Small intestine (tissue), 7 donors: ENCODE measurements around the gene NFE2L1. TPM values are rescaled to one million over a fixed set of nuclear protein-coding genes. Genes with fewer than 3 reads are reported as not detected.

Experiments used
- DNase-seq, 2 donors: peaks; one replicate each; pipeline versions ENCODE4 v3.0.0 to v3.0.0-alpha.2; 2013
- FAIRE-seq: peaks from 2 replicates; lab custom pipeline; 2012; peaks lifted over from hg19 to GRCh38; lab: Jason Lieb, UNC
- H3K27ac ChIP-seq, 3 donors: one replicate each; pipeline ENCODE4 v1.5.1; 2013; ENCODE audit warnings: low read length in 2 of 3, mild to moderate bottlenecking in 2 of 3, control low read depth in 1 of 3, inconsistent platforms in 1 of 3, low read depth in 1 of 3, moderate library complexity in 1 of 3
- H3K27me3 ChIP-seq, 3 donors: one replicate each; pipeline ENCODE4 v1.6.1; 2013; ENCODE audit warnings: low read length in 3 of 3, inconsistent platforms in 1 of 3; ENCODE audit not compliant: control insufficient read depth in 3 of 3, insufficient read depth in 3 of 3
- H3K36me3 ChIP-seq, 3 donors: one replicate each; pipeline ENCODE4 v1.6.1; 2013; ENCODE audit warnings: low read length in 3 of 3, inconsistent platforms in 1 of 3, low read depth in 1 of 3, mild to moderate bottlenecking in 1 of 3, moderate library complexity in 1 of 3; ENCODE audit not compliant: control insufficient read depth in 3 of 3, insufficient read depth in 2 of 3
- H3K4me1 ChIP-seq, 3 donors: one replicate each; pipeline ENCODE4 v1.6.1; 2013; ENCODE audit warnings: low read length in 2 of 3, inconsistent platforms in 1 of 3, low read depth in 1 of 3, mild to moderate bottlenecking in 1 of 3, moderate library complexity in 1 of 3; ENCODE audit not compliant: control insufficient read depth in 3 of 3, insufficient read depth in 2 of 3
- H3K4me3 ChIP-seq, 3 donors: one replicate each; pipeline ENCODE4 v1.5.1; 2013; ENCODE audit warnings: low read length in 3 of 3, control low read depth in 1 of 3, inconsistent platforms in 1 of 3, low read depth in 1 of 3, mild to moderate bottlenecking in 1 of 3, moderate library complexity in 1 of 3
- H3K9me3 ChIP-seq, 2 donors: one replicate each; pipeline ENCODE4 v1.6.1; 2013; ENCODE audit warnings: low read depth in 1 of 2, low read length in 1 of 2; ENCODE audit not compliant: control insufficient read depth in 2 of 2, insufficient read depth in 1 of 2
- WGBS, 3 donors: extraction: QIAGEN DNeasy Blood & Tissue Kit; methylation state at CpG; one replicate each; pipeline ENCODE4 v1.1.7; 2013; 5-methylcytosine and 5-hydroxymethylcytosine counted together
- polyA plus RNA-seq, 4 donors: library from polyadenylated mRNA; stranded (reverse) in 3 of 4; unstranded in 1 of 4; fragments of 200-250 nt in 3 of 4; fragments of 120-200 nt in 1 of 4; gene quantifications; one replicate each; pipeline versions ENCODE4 v1.2.1 to v1.2.3, GENCODE V29; 2013
- donor health status: healthy with polysubstance abuse.
- donor health status: control.
- donor health status: control.
- donor health status: Bipolar disorder and iron deficiency.
- donor health status: healthy.

The NFE2L1 gene
- polyA plus RNA-seq, 4 donors, result 52.1 to 110 (median 74.6) TPM

DNA sequence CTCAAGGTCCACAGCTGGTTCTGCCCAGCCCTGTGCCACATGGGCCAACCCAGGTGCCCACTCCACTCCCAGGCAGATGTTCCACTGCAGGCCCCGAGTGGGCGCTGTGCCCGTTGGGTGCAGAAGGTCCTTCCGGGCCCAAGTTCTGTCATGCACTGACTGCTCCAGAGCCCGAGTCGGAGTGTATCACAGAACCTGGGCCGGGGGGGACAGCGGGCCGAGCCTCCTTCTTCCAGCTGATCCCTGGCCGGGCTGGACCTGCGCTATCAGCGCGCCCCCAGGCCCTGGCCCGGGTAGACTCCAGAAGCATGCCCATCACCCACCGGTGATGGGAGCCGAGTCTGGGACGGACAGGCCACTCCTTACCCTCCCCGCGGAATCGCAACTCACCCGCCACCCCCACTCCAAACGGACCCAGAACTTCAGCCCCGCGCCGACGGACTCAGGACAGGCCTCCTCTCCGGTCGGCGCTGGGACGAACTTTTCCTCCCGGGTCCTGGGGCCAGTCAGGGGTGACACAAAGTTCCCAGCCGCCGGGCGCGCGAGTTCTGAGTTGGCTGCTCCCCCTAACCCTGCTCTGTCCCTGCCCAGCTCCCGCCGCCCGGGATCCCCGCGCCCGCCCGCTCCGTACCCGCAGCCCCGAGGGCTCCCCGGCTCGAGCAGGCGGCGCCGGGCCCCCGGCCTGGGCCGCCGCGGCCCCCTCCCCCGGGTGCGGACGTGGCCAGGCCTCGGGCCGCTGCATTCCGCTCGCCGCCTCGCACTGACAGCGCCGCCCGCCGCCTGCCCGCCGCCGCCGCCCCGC is 10.9 kb upstream of the NFE2L1 start, which contains the start of gene COPZ2:
TSS of gene COPZ2 (minus strand) at position 762 of the 802 bp plus-strand sequence. CDS start at position 742, 20 bp downstream.
- Histone ChIP-seq H3K27me3 (peaks cover 0 to 53% (median 7%) of the 10 kb centered on the region in 3 donors), H3K27ac (peak within 1 kb of the TSS in 1 of 3 donors; percentile 32), H3K4me3 (peak within 1 kb of the TSS; percentile 59 to 62 (median 60)), H3K9me3 (no peaks in the 10 kb centered on the region), H3K4me1 (peaks cover 0 to 11% (median 6%) of the 10 kb centered on the region in 3 donors), H3K36me3 (peaks cover 0 to 6% (median 0%) of the 10 kb centered on the region in 3 donors)
- 1 to 2% (median 1%) methylated on average over 40 to 73 of the region's 73 CpGs for WGBS, 3 donors
- FAIRE-seq, result no peak
- peak; percentile 31 to 53 for DNase-seq

GRCh38 chr17:48037838-48038323 is 10.3 kb upstream of the NFE2L1 start:
- H3K4me1 ChIP-seq, result peaks cover 0 to 11% (median 6%) of the 10 kb centered on the region in 3 donors
- peaks cover 0 to 6% (median 0%) of the 10 kb centered on the region in 3 donors for H3K36me3 ChIP-seq
- FAIRE-seq (no peak), DNase-seq (peak in 1 of 2 donors; percentile 27)
- H3K9me3 ChIP-seq, result no peaks in the 10 kb centered on the region
- H3K4me3 ChIP-seq, result peak overlapping the region; percentile 10 to 62 (median 12)
- WGBS, 3 donors, result 9% methylated on average over 16 to 19 of the region's 19 CpGs
- no peak overlapping the region for H3K27ac ChIP-seq
- peaks cover 0 to 53% (median 7%) of the 10 kb centered on the region in 3 donors for H3K27me3 ChIP-seq

GRCh38 chr17:48038687-48039086 is 9.5 kb upstream of the NFE2L1 start:
- DNase-seq (no peak), FAIRE-seq (no peak)
- H3K4me3 ChIP-seq, result no peak overlapping the region
- H3K27me3 ChIP-seq, result peaks cover 0 to 45% (median 7%) of the 10 kb centered on the region in 3 donors
- peaks cover 0 to 11% (median 6%) of the 10 kb centered on the region in 3 donors for H3K4me1 ChIP-seq
- H3K27ac ChIP-seq, result no peak overlapping the region
- no peaks in the 10 kb centered on the region for H3K9me3 ChIP-seq
- WGBS, 3 donors, result 79 to 90% (median 81%) methylated on average over 2 of the region's 2 CpGs
- peaks cover 0 to 4% (median 0%) of the 10 kb centered on the region in 3 donors for H3K36me3 ChIP-seq

DNA sequence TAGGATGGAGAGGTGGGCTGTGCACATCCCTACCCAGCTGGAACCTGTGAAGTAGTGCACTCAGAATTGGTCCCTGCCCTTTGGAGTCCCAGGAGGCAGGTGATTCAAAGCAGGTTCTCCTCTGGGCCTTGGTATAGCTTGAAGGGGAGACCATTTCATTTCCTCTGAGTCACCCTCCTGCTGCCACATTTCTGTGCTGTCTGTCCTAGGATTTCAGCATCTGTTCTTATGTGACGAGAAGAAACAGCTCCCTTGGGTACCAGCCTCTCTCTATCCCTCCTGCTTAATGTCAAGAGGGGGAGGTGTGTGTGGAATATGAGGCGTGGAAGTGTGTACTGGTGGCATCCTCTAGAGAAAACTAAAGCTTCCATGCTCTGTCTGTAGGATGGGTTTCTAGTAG is 5.0 kb upstream of the NFE2L1 start:
- H3K4me3 ChIP-seq, result no peak overlapping the region
- FAIRE-seq, result no peak
- H3K4me1 ChIP-seq, result peaks cover 0 to 9% (median 4%) of the 10 kb centered on the region in 3 donors
- H3K9me3 ChIP-seq, result no peaks in the 10 kb centered on the region
- H3K36me3 ChIP-seq, result no peaks in the 10 kb centered on the region
- H3K27ac ChIP-seq, result no peak overlapping the region
- DNase-seq, result no peak
- H3K27me3 ChIP-seq, result peaks cover 0 to 15% (median 0%) of the 10 kb centered on the region in 3 donors
- WGBS, 3 donors, result 82 to 92% (median 90%) methylated on average over 2 of the region's 2 CpGs

GRCh38 chr17:48044851-48045250 is 3.3 kb upstream of the NFE2L1 start:
- no peak for FAIRE-seq
- 90 to 94% (median 91%) methylated on average over 4 of the region's 4 CpGs for WGBS, 3 donors

DNA sequence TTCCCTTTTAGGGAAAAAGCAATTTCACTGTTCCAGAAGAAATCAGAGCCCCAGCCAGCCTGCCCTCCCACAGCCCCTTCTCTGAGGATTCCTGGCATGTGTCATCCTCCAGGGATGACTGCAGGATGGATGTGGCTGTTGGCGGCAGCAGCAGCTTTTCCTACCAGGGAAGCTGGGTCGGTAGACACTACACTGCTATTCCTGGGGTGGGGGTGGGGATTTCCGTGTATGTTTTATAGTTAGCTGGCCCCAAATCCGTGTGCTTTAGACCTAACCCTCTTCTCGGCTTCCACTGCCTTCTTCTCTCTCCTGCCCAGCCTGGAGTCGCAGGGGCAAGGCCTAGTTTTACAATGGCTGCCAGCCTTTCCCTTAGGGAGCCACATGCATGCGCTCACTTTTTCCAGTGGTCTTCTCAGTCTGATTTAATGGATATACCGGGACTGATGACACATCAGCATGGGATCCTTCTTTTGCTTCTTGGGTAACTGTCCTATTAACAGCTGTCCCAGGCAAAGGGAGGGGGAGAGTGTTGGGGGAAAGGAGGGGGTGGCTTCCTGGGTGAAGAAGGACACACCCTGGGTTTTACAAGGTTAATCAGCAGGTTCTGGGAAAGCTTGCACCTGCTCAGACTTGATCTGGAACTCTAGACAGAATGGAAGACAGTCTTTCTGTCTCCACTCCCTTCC is 2.7 kb upstream of the NFE2L1 start:
- DNase-seq, result peak in 1 of 2 donors; percentile 38
- H3K27ac ChIP-seq, result no peak overlapping the region

More at GRCh38 chr17:48044851-48045250, 3.3 kb upstream of the NFE2L1 start:
- Histone ChIP-seq H3K27ac (no peak overlapping the region), H3K4me1 (peaks cover 0 to 12% (median 4%) of the 10 kb centered on the region in 3 donors), H3K27me3 (no peaks in the 10 kb centered on the region), H3K36me3 (no peaks in the 10 kb centered on the region), H3K4me3 (no peak overlapping the region), H3K9me3 (no peaks in the 10 kb centered on the region)
- DNase-seq, result no peak

DNA sequence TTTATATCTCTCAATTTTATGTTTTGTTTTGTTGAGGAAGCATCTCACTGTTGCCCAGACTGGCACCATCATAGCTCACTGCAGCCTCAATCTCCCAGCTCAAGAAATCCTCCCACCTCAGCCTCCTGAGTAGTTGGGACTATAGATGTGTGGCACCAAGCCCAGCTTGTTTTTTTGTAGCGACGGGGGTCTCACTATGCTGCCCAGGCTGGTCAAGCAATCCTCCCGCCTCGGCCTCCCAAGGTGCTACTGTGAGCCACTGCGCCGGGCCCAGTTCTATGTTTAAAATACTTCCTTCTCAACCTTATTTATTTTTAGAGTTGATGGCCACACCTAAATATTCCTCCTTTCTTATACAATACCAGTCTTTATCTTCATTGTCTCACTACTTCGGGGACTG is 1.9 kb upstream of the NFE2L1 start:
- Histone ChIP-seq H3K36me3 (peaks cover 0 to 10% (median 0%) of the 10 kb centered on the region in 3 donors), H3K4me1 (peaks cover 0 to 24% (median 9%) of the 10 kb centered on the region in 3 donors), H3K27me3 (no peaks in the 10 kb centered on the region), H3K9me3 (no peaks in the 10 kb centered on the region), H3K4me3 (no peak overlapping the region), H3K27ac (no peak overlapping the region)
- DNase-seq (no peak), FAIRE-seq (no peak)
- 88 to 89% (median 89%) methylated on average over 7 of the region's 7 CpGs for WGBS, 3 donors

More for the DNA sequence above, 2.7 kb upstream of the NFE2L1 start:
- peaks cover 0 to 2% (median 0%) of the 10 kb centered on the region in 3 donors for H3K36me3 ChIP-seq
- H3K9me3 ChIP-seq, result no peaks in the 10 kb centered on the region
- H3K27me3 ChIP-seq, result no peaks in the 10 kb centered on the region
- 57 to 66% (median 65%) methylated on average over 8 of the region's 8 CpGs for WGBS, 3 donors
- no peak overlapping the region for H3K4me3 ChIP-seq
- peaks cover 0 to 16% (median 5%) of the 10 kb centered on the region in 3 donors for H3K4me1 ChIP-seq
- no peak for FAIRE-seq
